Lower leg skin (tissue), 4 donors: ENCODE measurements around the gene TLK2. TPM values are rescaled to one million over a fixed set of nuclear protein-coding genes. Genes with fewer than 3 reads are reported as not detected.

ENCODE experiments used
- DNase-seq, 2 donors: peaks; one replicate each; pipeline ENCODE4 v3.0.0-alpha.2; 2019; ENCODE audit warnings: low spot score in 2 of 2
- H3K4me3 ChIP-seq: fragments of 200-600 bp; sonication (generic); 2 replicates; pipeline ENCODE4 v1.5.1; 2017; ENCODE audit warnings: mild to moderate bottlenecking, low read depth; ENCODE audit not compliant: poor library complexity, severe bottlenecking
- POLR2A ChIP-seq, 2 donors: fragments of 450-650 bp; IDR thresholded peaks; one replicate each; pipeline ENCODE4 v1.6.1; 2016 to 2017; ENCODE audit warnings: antibody characterized with exemption in 2 of 2, mild to moderate bottlenecking in 1 of 2, moderate library complexity in 1 of 2
- WGBS, 2 donors: methylation state at CpG; one replicate each; pipeline ENCODE4 v1.1.5; 2018; 5-methylcytosine and 5-hydroxymethylcytosine counted together
- intact Hi-C: fragments of 100-400 bp; cut with DNase I; formaldehyde crosslinking; loops from one replicate; pipeline ENCODE4 v1.15.0; 2023; ENCODE audit warnings: low total_unique reads
- total RNA-seq, 4 donors: library from RNA; depleted of rRNA; stranded (reverse); fragments of >200 nt; gene quantifications; one replicate each; pipeline ENCODE4 v1.1.0, GENCODE V29; 2016
- TF ChIP-seq, protein P1 (sequence below), 3 donors: fragments of 450-650 bp; IDR thresholded peaks; one replicate each; pipeline ENCODE4 v1.5.1; 2016; ENCODE audit warnings: antibody characterized with exemption in 3 of 3, mild to moderate bottlenecking in 3 of 3, moderate library complexity in 2 of 3

TLK2 gene
- total RNA-seq, 4 donors from 2014 or later: 28.2 to 40.2 (median 36.0) TPM

- no peak for TF ChIP-seq POLR2A (IDR thresholded peaks at IDR 0.05)
- TF ChIP-seq, protein P1, sequence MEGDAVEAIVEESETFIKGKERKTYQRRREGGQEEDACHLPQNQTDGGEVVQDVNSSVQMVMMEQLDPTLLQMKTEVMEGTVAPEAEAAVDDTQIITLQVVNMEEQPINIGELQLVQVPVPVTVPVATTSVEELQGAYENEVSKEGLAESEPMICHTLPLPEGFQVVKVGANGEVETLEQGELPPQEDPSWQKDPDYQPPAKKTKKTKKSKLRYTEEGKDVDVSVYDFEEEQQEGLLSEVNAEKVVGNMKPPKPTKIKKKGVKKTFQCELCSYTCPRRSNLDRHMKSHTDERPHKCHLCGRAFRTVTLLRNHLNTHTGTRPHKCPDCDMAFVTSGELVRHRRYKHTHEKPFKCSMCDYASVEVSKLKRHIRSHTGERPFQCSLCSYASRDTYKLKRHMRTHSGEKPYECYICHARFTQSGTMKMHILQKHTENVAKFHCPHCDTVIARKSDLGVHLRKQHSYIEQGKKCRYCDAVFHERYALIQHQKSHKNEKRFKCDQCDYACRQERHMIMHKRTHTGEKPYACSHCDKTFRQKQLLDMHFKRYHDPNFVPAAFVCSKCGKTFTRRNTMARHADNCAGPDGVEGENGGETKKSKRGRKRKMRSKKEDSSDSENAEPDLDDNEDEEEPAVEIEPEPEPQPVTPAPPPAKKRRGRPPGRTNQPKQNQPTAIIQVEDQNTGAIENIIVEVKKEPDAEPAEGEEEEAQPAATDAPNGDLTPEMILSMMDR (IDR thresholded peaks at IDR 0.05): no peak
- 89 to 97% methylated on average over 1 of the region's 1 CpG for WGBS, 2 donors
- DNase-seq: no peak
- intact Hi-C loops: no loop called here
- no peak overlapping the region for H3K4me3 ChIP-seq
Observed at GRCh38 chr17:62661337-62661736, 182.7 kb downstream of the TLK2 start.

GRCh38 chr17:62662855-62663254, 184.2 kb downstream of the TLK2 start:
- DNase-seq: no peak
- 90 to 93% methylated on average over 6 of the region's 6 CpGs for WGBS, 2 donors
- no peak for TF ChIP-seq POLR2A (IDR thresholded peaks at IDR 0.05)
- TF ChIP-seq, protein P1 (IDR thresholded peaks at IDR 0.05): no peak
- H3K4me3 ChIP-seq: no peak overlapping the region
- intact Hi-C loops: no loop called here

Other genes with a start within 250 kb of the TLK2 start
- gene EFCAB3, start 98.3 kb upstream of the TLK2 start, total RNA-seq: not detected
- 10 to 100 TPM; 12.4 to 16.4 (median 15.8) TPM for gene METTL2A, start 54.9 kb upstream of the TLK2 start, total RNA-seq
- gene MRC2, start 148.8 kb downstream of the TLK2 start, total RNA-seq: 10 to 100 TPM; 18.8 to 53.0 (median 20.6) TPM